RWPE1 (cell line): ENCODE measurements around the gene MSH2.

Experiments
- CTCF ChIA-PET: fragments of 350-600 bp; sonication (Branson Sonifier 250); formaldehyde crosslinking; extraction: SDS; loops from one replicate; lab custom pipeline; 2021; lab: Yijun Ruan, JAX
- POLR2A ChIA-PET: fragments of 400-600 bp; formaldehyde crosslinking; extraction: SDS; loops from one replicate; lab custom pipeline; 2020; ENCODE audit warnings: antibody characterized with exemption; ENCODE audit not compliant: low non-redundant PET; lab: Yijun Ruan, JAX
- DNase-seq: peaks from one replicate; pipeline ENCODE4 v3.0.0; 2012; ENCODE audit warnings: low spot score
- H3K27ac ChIP-seq: fragments of 450-650 bp; 2 replicates; pipeline ENCODE4 v1.5.1; 2017
- CTCF ChIP-seq: fragments of 450-650 bp; conservative IDR thresholded peaks from 2 replicates; pipeline ENCODE4 v1.5.1; 2017; ENCODE audit warnings: low read depth, mild to moderate bottlenecking

The MSH2 gene

GRCh38 chr2:47386551-47386950 lies 16.4 kb upstream of the MSH2 start:
- H3K27ac ChIP-seq: no peak overlapping the region
- ChIA-PET POLR2A (no interaction called here), CTCF (interaction anchor here (0.7 to 1.1 kb wide), 3 partner anchors 22 to 381 kb away, joined by 4 to 7 read pairs (median 5); no protein-coding TSS in a partner anchor)
- no peak for TF ChIP-seq CTCF
- no peak for DNase-seq

- H3K27ac ChIP-seq: no peak overlapping the region
- no peak for TF ChIP-seq CTCF
- CTCF ChIA-PET: interaction anchor here (0.7 to 1.5 kb wide), 12 partner anchors 13 to 66 kb away, joined by 3 to 23 read pairs (median 4); no protein-coding TSS in a partner anchor
- DNase-seq: no peak
- POLR2A ChIA-PET: interaction anchor here (0.9 kb wide), 1 partner anchor 54 kb away, joined by 4 read pairs; no protein-coding TSS in a partner anchor
Measured at GRCh38 chr2:47388888-47389287, 14.1 kb upstream of the MSH2 start.

DNA sequence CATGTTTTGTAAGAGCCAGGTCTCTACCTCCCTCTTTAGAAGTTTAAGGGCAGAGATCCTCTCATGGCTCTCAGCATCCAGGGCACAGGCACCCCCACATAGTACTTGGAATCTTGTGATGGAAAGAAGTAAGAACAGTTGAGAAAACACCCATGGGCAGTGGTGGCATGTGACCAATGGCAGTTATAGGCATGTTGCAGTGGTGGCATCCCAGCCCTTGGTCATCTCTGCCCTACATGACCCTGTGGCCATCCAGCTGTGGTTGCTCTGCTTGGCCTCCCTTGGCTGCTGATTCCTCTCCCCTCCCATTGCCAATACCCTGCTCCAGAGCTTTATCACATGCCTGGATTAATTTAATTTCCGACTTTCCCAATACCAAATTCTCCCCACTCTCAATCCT lies 13.3 kb upstream of the MSH2 start:
- ChIA-PET CTCF (no interaction called here), POLR2A (interaction anchor here (0.7 kb wide), 1 partner anchor 13 kb away, joined by 4 read pairs; the partner anchor contains the start of gene MSH2)
- no peak for TF ChIP-seq CTCF
- DNase-seq: no peak
- H3K27ac ChIP-seq: no peak overlapping the region

GRCh38 chr2:47401789-47402554 lies 984 bp upstream of the MSH2 start:
- no peak for DNase-seq
- H3K27ac ChIP-seq: peak overlapping the region; percentile 81
- ChIA-PET POLR2A (interaction anchor here (1.6 kb wide), 1 partner anchor 10 kb away, joined by 3 read pairs; no protein-coding TSS in a partner anchor), CTCF (interaction anchor here (0.6 kb wide), 1 partner anchor 13 kb away, joined by 3 read pairs; no protein-coding TSS in a partner anchor)
- no peak for TF ChIP-seq CTCF

DNA sequence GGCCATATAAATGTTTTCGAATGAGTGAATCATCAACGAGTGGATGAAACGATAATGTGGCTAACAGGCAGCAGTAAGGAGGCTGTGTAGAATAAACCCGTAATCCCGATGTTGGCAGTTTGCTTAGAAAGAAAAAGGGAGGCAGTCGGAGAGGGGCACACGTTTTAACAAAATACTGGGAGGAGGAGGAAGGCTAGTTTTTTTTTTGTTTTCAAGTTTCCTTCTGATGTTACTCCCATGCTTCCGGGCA lies 476 bp upstream of the MSH2 start:
- DNase-seq: peak; percentile 38
- TF ChIP-seq CTCF: no peak
- peak overlapping the region; percentile 81 for H3K27ac ChIP-seq
- POLR2A ChIA-PET: interaction anchor here (0.7 to 1.6 kb wide), 2 partner anchors 11 to 410 kb away, joined by 3 to 4 read pairs; no protein-coding TSS in a partner anchor
- CTCF ChIA-PET: no interaction called here

GRCh38 chr2:47403609-47404193 lies 745 bp downstream of the MSH2 start:
- ChIA-PET CTCF (interaction anchor here (0.6 kb wide), 1 partner anchor 289 kb away, joined by 3 read pairs; no protein-coding TSS in a partner anchor), POLR2A (interaction anchor here (0.6 kb wide), 1 partner anchor 23 kb away, joined by 4 read pairs; no protein-coding TSS in a partner anchor)
- TF ChIP-seq CTCF: no peak
- peak overlapping the region; percentile 81 for H3K27ac ChIP-seq
- DNase-seq: peak; percentile 21
